Measurements from ENCODE around the gene OSBPL6.

OSBPL6 gene

GRCh38 chr2:178241844-178242551 lies 47.7 kb downstream of the OSBPL6 start:
- peak; percentile 94 for DNase-seq

GRCh38 chr2:178242552-178242883 lies 48.2 kb downstream of the OSBPL6 start:
- no peak for DNase-seq

DNA sequence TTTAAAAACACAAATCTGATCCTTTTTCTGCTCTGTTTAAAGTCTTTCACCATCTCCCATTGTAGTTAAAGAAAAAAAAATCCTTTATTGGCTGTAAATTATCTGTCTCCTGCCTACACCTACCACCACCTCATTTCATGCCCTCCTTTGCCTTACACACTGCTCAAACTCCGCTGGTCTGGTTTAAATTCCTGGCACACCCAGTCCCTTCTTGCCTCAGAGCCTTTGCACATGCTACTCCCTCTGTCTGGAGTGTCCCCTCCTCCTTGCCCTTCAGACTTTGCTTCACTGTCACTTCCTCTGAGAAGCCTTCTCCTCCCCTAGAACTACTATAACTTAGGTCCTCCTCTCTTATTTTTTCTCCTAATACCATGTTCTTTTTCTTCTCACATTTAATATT lies 49.6 kb downstream of the OSBPL6 start:
- DNase-seq, result no peak

- DNase-seq, result no peak
Observed at GRCh38 chr2:178244777-178245176, 50.5 kb downstream of the OSBPL6 start.

GRCh38 chr2:178246696-178247095 lies 52.4 kb downstream of the OSBPL6 start:
- no peak for DNase-seq

- DNase-seq, result no peak
Observed at GRCh38 chr2:178247250-178247649, 52.9 kb downstream of the OSBPL6 start.

DNA sequence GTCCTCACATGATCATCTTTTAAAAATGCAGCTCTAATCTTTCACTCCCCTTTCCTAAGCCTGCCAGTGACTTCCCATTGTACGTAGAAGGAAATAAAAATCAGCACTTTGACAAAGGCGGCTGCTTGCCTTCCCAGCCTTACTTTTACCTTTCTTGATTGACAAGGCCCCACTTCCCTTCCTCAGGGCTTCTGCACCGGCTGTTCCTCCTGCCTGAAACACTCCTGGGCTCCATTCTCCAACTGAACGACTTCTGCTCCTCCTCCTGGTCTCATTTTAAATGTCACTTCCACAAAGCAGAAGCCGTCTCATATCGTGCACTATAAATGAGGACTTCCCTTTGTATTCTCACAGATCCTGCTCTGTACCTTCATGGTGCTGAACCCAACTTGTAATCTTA lies 56.1 kb downstream of the OSBPL6 start:
- DNase-seq, result no peak

DNA sequence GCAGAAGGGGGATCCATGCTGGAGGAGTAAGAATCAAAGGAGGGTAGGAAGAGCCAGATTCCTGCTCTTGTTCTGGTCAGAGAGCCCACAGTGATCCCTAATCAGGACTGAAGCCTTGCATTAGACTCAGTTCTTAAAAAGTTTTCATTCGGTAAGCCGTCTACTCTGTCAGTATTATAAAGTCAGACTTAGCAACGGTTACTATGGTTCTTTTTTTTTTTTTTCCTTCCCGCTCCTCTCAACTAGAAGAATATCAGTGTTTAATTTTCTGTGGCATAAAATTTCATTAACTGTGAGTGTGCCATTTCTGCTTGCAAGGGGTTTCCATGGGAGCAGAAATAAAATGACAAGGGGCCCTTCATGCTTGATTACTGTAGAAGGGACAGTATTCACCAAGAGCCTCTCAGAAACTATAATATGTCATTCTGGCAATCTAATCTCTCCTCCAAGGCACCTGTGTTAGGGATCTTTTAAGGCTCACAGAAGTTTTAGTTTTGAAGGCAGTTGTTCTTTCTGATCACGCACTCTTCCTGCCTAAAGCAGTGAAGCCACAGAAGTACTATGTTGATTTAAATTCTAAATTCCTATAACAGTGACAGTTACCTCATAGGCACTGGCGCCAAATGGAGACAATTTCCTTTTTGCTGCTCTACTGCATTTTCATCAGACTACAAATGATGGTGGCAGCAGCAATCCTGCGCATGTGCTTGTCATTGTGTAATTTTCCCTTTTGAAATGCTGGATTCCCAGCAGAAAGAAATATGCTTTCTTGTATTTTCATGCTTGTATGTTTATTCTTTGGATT lies 57.0 kb downstream of the OSBPL6 start:
- no peak for DNase-seq

- DNase-seq, result no peak
Observed at GRCh38 chr2:178256382-178257042, 62.2 kb downstream of the OSBPL6 start.

GRCh38 chr2:178257127-178257526 lies 62.8 kb downstream of the OSBPL6 start:
- no peak for DNase-seq

- peak; percentile 60 for DNase-seq
Observed at GRCh38 chr2:178258916-178259315, 64.6 kb downstream of the OSBPL6 start.

- no peak for DNase-seq
Observed at GRCh38 chr2:178263159-178263860, 69.0 kb downstream of the OSBPL6 start.

DNA sequence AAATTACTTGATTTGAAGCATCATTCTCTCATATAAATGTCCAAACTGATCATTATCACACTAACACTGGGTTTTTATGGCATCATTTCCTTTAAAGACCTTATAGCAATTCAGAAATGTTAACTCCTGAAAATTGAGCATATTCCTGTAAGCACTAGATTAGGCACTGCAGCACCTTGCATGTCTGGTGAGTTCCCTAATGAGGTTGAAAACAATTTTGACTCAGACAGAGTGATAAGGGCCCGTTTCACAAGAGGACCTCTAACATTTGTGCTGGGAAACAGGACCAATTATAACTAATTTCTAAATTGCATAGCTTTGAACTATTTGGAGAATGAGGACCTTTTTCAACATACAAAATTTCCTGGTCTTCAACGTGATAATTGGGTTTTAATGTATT lies 69.9 kb downstream of the OSBPL6 start:
- no peak for DNase-seq

DNA sequence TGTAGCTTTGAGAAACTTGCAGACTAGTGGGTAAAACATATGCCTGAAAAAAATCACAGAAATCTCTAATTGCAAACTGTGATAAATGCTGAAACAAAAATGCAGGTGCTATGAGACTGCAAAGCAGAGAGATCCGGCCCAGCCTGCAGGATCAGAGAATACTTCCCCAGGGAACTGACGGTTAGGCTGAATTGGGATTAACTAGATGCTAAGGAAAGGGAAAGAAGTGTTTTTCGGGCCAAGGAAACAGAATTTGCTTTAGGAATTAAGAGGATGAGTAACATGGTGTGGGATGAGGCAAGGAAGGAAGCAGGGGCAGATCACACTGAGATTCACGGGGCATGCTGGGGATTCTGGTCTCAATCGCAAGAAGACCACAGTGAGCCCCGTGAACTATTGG lies 71.5 kb downstream of the OSBPL6 start:
- DNase-seq, result no peak

DNA sequence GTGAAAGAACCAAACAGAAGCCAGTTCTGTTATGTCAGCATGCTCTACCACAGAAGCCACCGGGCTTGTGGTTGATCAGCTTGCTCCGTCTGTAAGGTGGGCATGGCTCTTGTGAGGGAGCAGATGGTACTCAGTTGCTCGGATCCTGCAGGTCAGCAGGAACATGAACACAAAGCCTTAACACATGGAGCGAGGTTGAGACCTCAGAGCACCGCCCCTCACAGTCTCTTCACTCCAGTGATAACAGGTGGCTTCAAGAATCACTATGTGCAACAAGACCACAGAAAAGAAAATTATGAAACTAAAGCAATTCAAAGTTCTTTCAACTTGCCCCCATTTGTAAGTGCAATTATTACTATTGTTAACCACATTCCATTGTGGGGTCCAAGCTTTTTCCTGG lies 72.1 kb downstream of the OSBPL6 start:
- no peak for DNase-seq

DNA sequence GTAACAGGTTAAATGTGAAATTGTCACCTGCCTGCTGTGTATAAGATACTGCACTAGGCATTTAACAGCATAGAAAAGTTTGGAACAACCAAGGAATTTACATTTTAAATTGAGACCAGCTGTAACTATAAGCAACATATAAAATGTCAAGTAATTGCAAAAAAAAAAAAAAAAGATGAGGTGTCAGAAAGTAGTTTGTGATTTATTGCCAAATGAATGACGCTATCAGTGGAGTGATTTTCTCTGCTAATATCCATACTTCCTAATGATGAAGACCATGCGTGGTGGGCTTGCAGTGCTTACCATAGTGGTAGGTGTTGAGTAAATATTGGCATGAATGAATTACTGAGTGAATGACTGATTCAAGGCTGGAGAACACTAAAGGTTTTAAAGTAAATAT lies 73.3 kb downstream of the OSBPL6 start:
- no peak for DNase-seq

DNA sequence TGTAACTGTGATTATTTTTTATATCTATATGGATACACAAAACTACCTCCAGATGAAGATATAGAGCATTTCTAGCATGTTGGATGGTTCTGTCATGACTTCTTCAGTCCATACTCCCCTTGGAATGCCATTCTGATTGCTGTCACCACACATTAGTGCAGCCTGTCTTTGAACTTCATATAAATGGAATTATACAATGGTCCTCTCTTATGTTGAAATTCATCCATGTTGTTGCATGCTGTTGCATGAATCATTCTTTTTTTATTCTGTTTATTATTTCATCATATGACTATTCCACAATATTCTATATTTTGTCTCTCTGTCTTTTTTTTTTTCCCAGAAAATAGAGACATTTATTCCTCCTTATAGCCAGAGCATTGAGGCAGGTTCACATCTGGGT lies 74.1 kb downstream of the OSBPL6 start:
- no peak for DNase-seq

DNA sequence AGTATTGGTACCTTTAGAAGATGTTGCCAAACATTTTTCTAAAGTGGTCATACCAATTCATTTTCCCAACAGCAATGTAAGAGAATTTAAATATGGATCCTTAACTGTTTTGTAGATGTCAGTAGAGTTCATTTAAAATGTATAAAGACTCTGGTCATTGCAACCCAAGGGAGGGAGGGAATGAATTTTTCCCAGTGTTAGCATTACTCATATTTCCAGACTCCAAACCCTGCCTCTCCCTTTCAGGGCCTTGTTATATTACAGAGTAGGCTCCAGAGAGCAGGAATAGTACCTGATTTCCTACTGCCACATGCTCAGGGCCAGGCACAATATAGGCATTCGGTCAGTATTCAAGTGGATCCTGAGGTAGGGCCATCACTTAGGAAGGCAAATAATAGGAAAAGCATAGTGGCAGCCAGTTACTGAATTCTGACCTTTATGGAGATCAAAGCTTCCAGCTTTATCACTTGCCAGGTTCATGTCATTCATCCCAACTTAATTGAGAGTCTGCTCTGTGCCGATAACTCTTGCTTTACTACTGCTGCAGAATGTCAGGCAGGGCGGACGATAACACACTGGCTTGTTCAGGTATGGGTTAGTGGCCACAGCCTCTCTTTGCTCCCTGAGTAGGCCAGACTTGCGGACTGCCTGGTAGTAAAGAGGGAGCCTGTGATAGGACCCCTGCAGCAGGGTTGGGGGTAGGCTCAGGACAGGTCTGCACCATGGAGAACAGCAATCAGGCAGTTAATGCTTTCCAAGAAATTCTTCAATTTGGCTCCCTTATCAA lies 75.3 kb downstream of the OSBPL6 start:
- no peak for DNase-seq

DNA sequence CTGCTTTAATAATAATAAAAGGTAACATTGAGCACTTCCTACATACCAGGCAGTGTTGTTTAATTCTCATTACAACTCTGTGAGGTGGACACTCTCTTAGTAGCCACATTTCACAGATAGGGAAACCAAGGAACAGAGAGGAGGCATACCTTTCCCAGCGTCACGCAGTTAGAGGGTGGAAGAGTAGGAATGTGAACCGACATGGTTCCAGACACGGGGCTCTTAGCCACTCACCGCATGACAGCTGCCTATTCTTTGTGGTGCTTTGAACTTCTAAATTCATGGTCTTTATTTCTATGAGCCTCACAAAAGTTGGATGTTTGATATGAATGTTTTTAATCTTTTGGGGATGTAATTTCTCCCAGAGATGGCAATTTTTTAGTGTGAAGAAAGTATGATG lies 76.0 kb downstream of the OSBPL6 start:
- no peak for DNase-seq

DNA sequence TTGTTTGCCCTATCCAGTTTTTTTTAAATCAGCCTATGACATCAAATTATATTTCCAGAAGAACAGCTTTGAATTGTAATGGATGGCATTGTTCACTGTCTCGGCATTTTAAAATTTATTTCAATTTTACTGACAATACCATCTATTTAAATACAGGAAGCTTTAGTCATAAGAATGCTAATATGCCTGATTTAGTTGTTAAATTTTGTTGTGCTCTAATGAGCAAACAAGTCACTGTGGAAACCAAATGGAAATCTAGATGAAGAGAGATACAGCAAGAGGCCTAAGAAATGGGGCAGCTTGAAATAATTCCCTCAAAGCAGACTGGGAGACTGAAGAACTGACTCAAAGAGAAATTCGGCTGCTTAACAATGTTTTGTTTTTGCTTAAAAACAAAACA lies 76.8 kb downstream of the OSBPL6 start:
- no peak for DNase-seq

- no peak for DNase-seq
Observed at GRCh38 chr2:178271629-178272333, 77.5 kb downstream of the OSBPL6 start.

GRCh38 chr2:178273787-178274360 lies 79.6 kb downstream of the OSBPL6 start:
- peak; percentile 39 for DNase-seq
